GM23338 (cell line): ENCODE data around the gene CHST13.

ENCODE experiments used
- CTCF ChIP-seq, 2 experiments: fragments of 200-600 bp in 1 of 2; sonication (generic) in 1 of 2; conservative IDR thresholded peaks; 2 replicates each; pipeline versions ENCODE4 v1.5.1 to v1.6.1; 2016 to 2017; ENCODE audit warnings: antibody characterized with exemption in 2 of 2, low read depth in 2 of 2, mild to moderate bottlenecking in 2 of 2, moderate library complexity in 1 of 2
- EZH2 ChIP-seq: fragments of 200-600 bp; sonication (generic); IDR thresholded peaks from one replicate; pipeline ENCODE4 v1.8.0; 2017; ENCODE audit warnings: antibody characterized with exemption, mild to moderate bottlenecking, low read depth; ENCODE audit not compliant: unreplicated experiment
- ZNF331 ChIP-seq: fragments of 250-450 bp; sonication (Bioruptor Pico); IDR thresholded peaks from 2 replicates; pipeline ENCODE4 v1.5.0; 2020; ENCODE audit warnings: low read depth, mild to moderate bottlenecking, moderate library complexity

- TF ChIP-seq CTCF (conservative IDR thresholded peaks at IDR 0.05; ENCODE audit: low read depth in 2 of 2) (no peak), EZH2 (no peak), ZNF331 (CRISPR knock-in tag) (no peak)
Observed at GRCh38 chr3:126510308-126510910, 13.5 kb upstream of the CHST13 start.
